RKO (cell line): ENCODE data around the gene EFNA1.
A peak's percentile ranks its signal among the peaks of the same experiment; 100 is the strongest.

Experiments used
- DNase-seq: peaks from one replicate; pipeline ENCODE4 v3.0.0-alpha.2; 2016; ENCODE audit warnings: low spot score

EFNA1 gene

GRCh38 chr1:155127105-155127966 lies at the start of gene EFNA1:
Gene EFNA1, plus strand, starts transcription at chr1:155127876. Its CDS starts 102 bp downstream, at chr1:155127978.
- DNase-seq = peak; percentile 40

GRCh38 chr1:155078469-155079209 lies 49.0 kb upstream of the EFNA1 start, which contains the start of gene EFNA3:
Gene EFNA3, plus strand, starts transcription at chr1:155078837. Its CDS starts 105 bp downstream, at chr1:155078942.
- DNase-seq = peak; percentile 74

- DNase-seq = no peak
These were observed 48.5 kb upstream of the EFNA1 start for GRCh38 chr1:155079210-155079486.

GRCh38 chr1:155079487-155080311 lies 48.0 kb upstream of the EFNA1 start:
- DNase-seq = peak; percentile 52

- DNase-seq = peak; percentile 41
These were observed 47.1 kb upstream of the EFNA1 start for GRCh38 chr1:155080312-155081228.

GRCh38 chr1:155081472-155082300 lies 46.0 kb upstream of the EFNA1 start:
- no peak for DNase-seq

- DNase-seq = no peak
These were observed 45.2 kb upstream of the EFNA1 start for GRCh38 chr1:155082301-155083051.

- DNase-seq = no peak
These were observed 44.6 kb upstream of the EFNA1 start for GRCh38 chr1:155083052-155083541.

- peak; percentile 69 for DNase-seq
These were observed 43.6 kb upstream of the EFNA1 start for GRCh38 chr1:155083865-155084721.

GRCh38 chr1:155084722-155085503 lies 42.8 kb upstream of the EFNA1 start:
- peak; percentile 93 for DNase-seq

GRCh38 chr1:155085504-155086127 lies 42.1 kb upstream of the EFNA1 start:
- peak; percentile 80 for DNase-seq

GRCh38 chr1:155086128-155086741 lies 41.4 kb upstream of the EFNA1 start:
- peak; percentile 69 for DNase-seq

GRCh38 chr1:155086856-155087535 lies 40.7 kb upstream of the EFNA1 start:
- DNase-seq = no peak

GRCh38 chr1:155091071-155092051 lies 36.3 kb upstream of the EFNA1 start:
- peak; percentile 69 for DNase-seq

GRCh38 chr1:155092131-155092530 lies 35.5 kb upstream of the EFNA1 start:
- no peak for DNase-seq
